PFSK-1 (cell line): ENCODE measurements around the gene CABP7.

Experiments used
- FOXP2 ChIP-seq: optimal IDR thresholded peaks from 2 replicates; pipeline ENCODE3; 2011; ENCODE audit warnings: borderline replicate concordance, control low read depth, inconsistent platforms; ENCODE audit not compliant: insufficient read depth; ENCODE audit errors: extremely low read length, extremely low read depth
- POLR2AphosphoS5 ChIP-seq: IDR thresholded peaks from 2 replicates; pipeline ENCODE4 v1.6.1; 2012; ENCODE audit warnings: low read depth, mild to moderate bottlenecking, control low read depth, low read length, moderate library complexity
- REST ChIP-seq, 2 experiments: IDR thresholded peaks; 2 replicates each; pipeline versions ENCODE4 v1.6.1 to v1.8.0; 2011 to 2012; ENCODE audit warnings: low read depth in 2 of 2, low read length in 2 of 2, control low read depth in 1 of 2, inconsistent platforms in 1 of 2, mild to moderate bottlenecking in 1 of 2, moderate library complexity in 1 of 2; ENCODE audit not compliant: insufficient read depth in 1 of 2
- SIN3A ChIP-seq: IDR thresholded peaks from 2 replicates; pipeline ENCODE4 v1.6.1; 2012; ENCODE audit warnings: mild to moderate bottlenecking, low read length, moderate library complexity, borderline replicate concordance; ENCODE audit not compliant: insufficient read depth
- TAF1 ChIP-seq: IDR thresholded peaks from 2 replicates; pipeline ENCODE4 v1.6.1; 2012; ENCODE audit warnings: low read length, control low read depth, borderline replicate concordance; ENCODE audit not compliant: insufficient read depth

The CABP7 gene

GRCh38 chr22:29751669-29752068 lies 31.9 kb downstream of the CABP7 start:
- no peak for TF ChIP-seq FOXP2
- TF ChIP-seq POLR2AphosphoS5, result no peak
- TF ChIP-seq TAF1, result no peak
- no peak for TF ChIP-seq REST (IDR thresholded peaks at IDR 0.05; ENCODE audit: insufficient read depth in 1 of 2, low read depth in 2 of 2, low read length in 2 of 2)
- no peak for TF ChIP-seq SIN3A

- no peak for TF ChIP-seq FOXP2
- TF ChIP-seq POLR2AphosphoS5, result no peak
- no peak for TF ChIP-seq REST (IDR thresholded peaks at IDR 0.05; ENCODE audit: insufficient read depth in 1 of 2, low read depth in 2 of 2, low read length in 2 of 2)
- no peak for TF ChIP-seq SIN3A
- no peak for TF ChIP-seq TAF1
Observed at GRCh38 chr22:29753808-29754657, 34.2 kb downstream of the CABP7 start.

- TF ChIP-seq REST (IDR thresholded peaks at IDR 0.05; ENCODE audit: insufficient read depth in 1 of 2, low read depth in 2 of 2, low read length in 2 of 2) (no peak), SIN3A (no peak), POLR2AphosphoS5 (no peak)
Observed at GRCh38 chr22:29755889-29756288, 36.1 kb downstream of the CABP7 start.

GRCh38 chr22:29756341-29756740 lies 36.5 kb downstream of the CABP7 start:
- TF ChIP-seq REST (IDR thresholded peaks at IDR 0.05; ENCODE audit: insufficient read depth in 1 of 2, low read depth in 2 of 2, low read length in 2 of 2) (no peak), SIN3A (no peak), FOXP2 (no peak), TAF1 (no peak), POLR2AphosphoS5 (no peak)

GRCh38 chr22:29757096-29757495 lies 37.3 kb downstream of the CABP7 start:
- TF ChIP-seq SIN3A, result no peak
- no peak for TF ChIP-seq FOXP2
- TF ChIP-seq REST (IDR thresholded peaks at IDR 0.05; ENCODE audit: insufficient read depth in 1 of 2, low read depth in 2 of 2, low read length in 2 of 2), result no peak
- TF ChIP-seq POLR2AphosphoS5, result no peak
- no peak for TF ChIP-seq TAF1
